A549 (cell line): ENCODE data around the gene PATJ. TPM values are rescaled to one million over a fixed set of nuclear protein-coding genes. Genes with fewer than 3 reads are reported as not detected.

ENCODE experiments used
- ATAC-seq, 2 experiments: fragments of 200-7000 bp in 1 of 2; fragments of >200 bp in 1 of 2; cut with Nextera tagmentation in 1 of 2; cut with Tn5 transposase in 1 of 2; 3 replicates each; pipeline versions ENCODE4 v1.8.0 to v1.9.1; 2018 to 2020; ENCODE audit warnings: mild to moderate bottlenecking in 1 of 2, moderate library complexity in 1 of 2
- CTCF ChIA-PET: fragments of 300-600 bp; sonication (Branson Sonifier 250); formaldehyde crosslinking; extraction: SDS; loops from one replicate; lab custom pipeline; 2021; ENCODE audit warnings: antibody characterized with exemption, inconsistent platforms; lab: Yijun Ruan, JAX
- POLR2A ChIA-PET: fragments of 350-600 bp; formaldehyde crosslinking; extraction: SDS; loops from one replicate; lab custom pipeline; 2021; ENCODE audit warnings: antibody characterized with exemption, inconsistent platforms; lab: Yijun Ruan, JAX
- DNase-seq, 2 experiments: peaks; one replicate each; pipeline versions ENCODE4 v3.0.0 to v3.0.0-alpha.2; 2011 to 2016; ENCODE audit warnings: low read depth in 1 of 2, low spot score in 1 of 2
- FAIRE-seq: peaks from 2 replicates; lab custom pipeline; 2011; peaks lifted over from hg19 to GRCh38; lab: Jason Lieb, UNC
- H3K27ac ChIP-seq, 2 experiments: fragments of >200 bp; sonication (Bioruptor Twin); formaldehyde crosslinking; 3 replicates each; pipeline ENCODE4 v1.5.1; 2016 to 2017
- H3K4me1 ChIP-seq: fragments of >200 bp; sonication (Bioruptor Twin); formaldehyde crosslinking; 3 replicates; pipeline ENCODE4 v1.6.1; 2016
- H3K4me2 ChIP-seq: fragments of >200 bp; sonication (Bioruptor Twin); formaldehyde crosslinking; 3 replicates; pipeline ENCODE4 v1.6.1; 2016
- H3K4me3 ChIP-seq: fragments of >200 bp; sonication (Bioruptor Twin); formaldehyde crosslinking; 3 replicates; pipeline ENCODE4 v1.5.1; 2016
- H3K9me3 ChIP-seq: fragments of >200 bp; sonication (Bioruptor Twin); formaldehyde crosslinking; 3 replicates; pipeline ENCODE4 v1.6.1; 2016
- ATOH8 ChIP-seq: fragments of 250-450 bp; sonication (Bioruptor Pico); IDR thresholded peaks from 2 replicates; pipeline ENCODE4 v1.5.0; 2020; ENCODE audit warnings: low read depth, mild to moderate bottlenecking, moderate library complexity
- BHLHE40 ChIP-seq: IDR thresholded peaks from 2 replicates; pipeline ENCODE4 v1.6.1; 2012; ENCODE audit warnings: low read depth, low read length, inconsistent platforms
- CEBPB ChIP-seq, 2 experiments: fragments of >200 bp in 1 of 2; sonication (Bioruptor Twin) in 1 of 2; formaldehyde crosslinking in 1 of 2; IDR thresholded peaks; 2 replicates each; pipeline ENCODE4 v1.6.1; 2012 to 2016
- CHD4 ChIP-seq: fragments of 200-600 bp; sonication (generic); IDR thresholded peaks from 2 replicates; pipeline ENCODE4 v1.6.1; 2016; ENCODE audit warnings: antibody characterized with exemption, mild to moderate bottlenecking, borderline replicate concordance
- ELK1 ChIP-seq: fragments of 150-350 bp; IDR thresholded peaks from 2 replicates; pipeline ENCODE4 v1.6.1; 2014; ENCODE audit warnings: low read depth, mild to moderate bottlenecking, low read length
- ESRRA ChIP-seq: fragments of 150-350 bp; IDR thresholded peaks from 2 replicates; pipeline ENCODE4 v1.6.1; 2014; ENCODE audit warnings: mild to moderate bottlenecking, low read length, borderline replicate concordance
- FOSL2 ChIP-seq, 2 experiments: fragments of 450-650 bp in 1 of 2; fragments of >200 bp in 1 of 2; sonication (Bioruptor Twin) in 1 of 2; formaldehyde crosslinking; IDR thresholded peaks; 2 replicates each; pipeline versions ENCODE4 v1.5.0 to v1.6.1; 2016 to 2020; ENCODE audit warnings: mild to moderate bottlenecking in 1 of 2, moderate library complexity in 1 of 2
- HDAC2 ChIP-seq: fragments of 200-600 bp; sonication (generic); IDR thresholded peaks from 2 replicates; pipeline ENCODE4 v1.6.1; 2016
- HEYL ChIP-seq: fragments of 250-450 bp; sonication (Bioruptor Pico); IDR thresholded peaks from 2 replicates; pipeline ENCODE4 v1.8.0; 2021; ENCODE audit warnings: mild to moderate bottlenecking, moderate library complexity
- HOXA7 ChIP-seq: fragments of 250-450 bp; sonication (Bioruptor Pico); IDR thresholded peaks from 2 replicates; pipeline ENCODE4 v1.5.0; 2020; ENCODE audit warnings: mild to moderate bottlenecking, moderate library complexity
- HOXB13 ChIP-seq: fragments of 250-450 bp; sonication (Bioruptor Pico); IDR thresholded peaks from 2 replicates; pipeline ENCODE4 v1.5.0; 2020; ENCODE audit warnings: low read depth, mild to moderate bottlenecking, moderate library complexity
- JUN ChIP-seq, 2 experiments: fragments of >200 bp; sonication (Bioruptor Twin); formaldehyde crosslinking; IDR thresholded peaks; 2 replicates in 1 of 2; 3 replicates in 1 of 2; pipeline ENCODE4 v1.6.1; 2016 to 2017
- JUNB ChIP-seq: fragments of >200 bp; sonication (Bioruptor Twin); formaldehyde crosslinking; IDR thresholded peaks from 2 replicates; pipeline ENCODE4 v1.6.1; 2016
- NFE2L2 ChIP-seq: fragments of 150-350 bp; conservative IDR thresholded peaks from 2 replicates; pipeline ENCODE4 v1.6.1; 2014; ENCODE audit warnings: low read length
- PHF8 ChIP-seq: fragments of 200-600 bp; sonication (generic); IDR thresholded peaks from 2 replicates; pipeline ENCODE4 v1.6.1; 2016; ENCODE audit warnings: low read depth, mild to moderate bottlenecking, antibody characterized with exemption, moderate library complexity, borderline replicate concordance
- POLR2AphosphoS2 ChIP-seq: conservative IDR thresholded peaks from 2 replicates; pipeline ENCODE4 v1.6.1; 2012; ENCODE audit warnings: low read length, improper control_type of control experiment, inconsistent platforms
- RAD21 ChIP-seq, 2 experiments: fragments of >200 bp in 1 of 2; sonication (Bioruptor Twin) in 1 of 2; formaldehyde crosslinking in 1 of 2; IDR thresholded peaks in 1 of 2; conservative IDR thresholded peaks in 1 of 2; 2 replicates in 1 of 2; 3 replicates in 1 of 2; pipeline ENCODE4 v1.6.1; 2012 to 2018; ENCODE audit warnings: inconsistent platforms in 1 of 2
- RNF2 ChIP-seq: fragments of 200-600 bp; sonication (generic); IDR thresholded peaks from 2 replicates; pipeline ENCODE4 v1.6.1; 2016; ENCODE audit warnings: low read depth, mild to moderate bottlenecking, antibody characterized with exemption, moderate library complexity, borderline replicate concordance
- WGBS: methylation state at CpG from one replicate; pipeline ENCODE4 v1.1.6; 2017; ENCODE audit errors: missing lambda C conversion rate; 5-methylcytosine and 5-hydroxymethylcytosine counted together
- polyA plus RNA-seq, 4 experiments: library from polyadenylated mRNA; depleted of rRNA in 3 of 4; stranded (reverse); fragments of >200 nt; fragmentation: RNase III in 1 of 4; extraction: RNeasy Plus Mini Kit Qiagen cat#74134 plus additional on column Dnase treatment in 1 of 4; gene quantifications; 2 replicates in 3 of 4; 3 replicates in 1 of 4; pipeline ENCODE4 v1.2.3, GENCODE V29; 2011 to 2017
- TF ChIP-seq, protein P1 (sequence below): fragments of 200-600 bp; sonication (generic); IDR thresholded peaks from 2 replicates; pipeline ENCODE4 v1.6.1; 2016; ENCODE audit warnings: antibody characterized with exemption, mild to moderate bottlenecking, moderate library complexity

The PATJ gene
- polyA plus RNA-seq, 2 of the 4 experiments (the other 2 are of a cell fraction), result 6.0 to 14.7 TPM

DNA sequence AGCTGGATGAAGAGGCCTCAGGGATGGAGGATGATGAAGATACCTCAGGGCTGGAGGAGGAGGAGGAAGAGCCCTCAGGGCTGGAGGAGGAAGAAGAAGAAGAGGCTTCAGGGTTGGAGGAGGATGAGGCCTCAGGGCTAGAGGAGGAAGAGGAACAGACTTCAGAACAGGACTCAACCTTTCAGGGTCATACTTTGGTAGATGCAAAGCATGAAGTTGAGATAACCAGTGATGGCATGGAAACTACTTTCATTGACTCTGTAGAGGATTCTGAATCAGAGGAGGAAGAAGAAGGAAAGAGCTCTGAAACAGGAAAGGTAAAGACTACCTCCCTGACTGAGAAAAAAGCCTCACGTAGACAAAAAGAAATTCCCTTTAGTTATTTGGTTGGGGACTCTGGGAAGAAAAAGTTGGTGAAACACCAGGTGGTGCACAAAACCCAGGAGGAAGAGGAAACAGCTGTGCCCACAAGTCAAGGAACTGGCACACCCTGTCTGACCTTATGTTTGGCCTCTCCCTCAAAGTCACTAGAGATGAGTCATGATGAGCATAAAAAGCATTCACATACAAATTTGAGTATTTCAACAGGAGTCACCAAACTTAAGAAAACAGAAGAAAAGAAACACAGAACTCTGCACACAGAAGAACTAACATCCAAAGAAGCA lies 467.8 kb downstream of the PATJ start:
- CTCF ChIA-PET, result interaction anchor here (0.8 to 1.3 kb wide), 4 partner anchors 94 to 197 kb away, joined by 3 to 5 read pairs (median 3); no protein-coding TSS in a partner anchor
- 73% methylated on average over 1 of the region's 1 CpG for WGBS
- H3K9me3 ChIP-seq, result peaks cover 15% of the 10 kb centered on the region; the same call in 2 of the 3 replicates
- ATAC-seq (no peak), DNase-seq (peak in 1 of 2 experiments; percentile 25), FAIRE-seq (no peak)
- TF ChIP-seq RNF2 (no peak), FOSL2 (IDR thresholded peaks at IDR 0.05) (no peak), FOSL2 (CRISPR knock-in tag; IDR thresholded peaks at IDR 0.05) (peak; percentile 36; the same call in 1 of the 2 replicates)
- no peak overlapping the region for H3K27ac ChIP-seq
- no peak overlapping the region for H3K4me2 ChIP-seq
- no peaks in the 10 kb centered on the region for H3K4me1 ChIP-seq
- POLR2A ChIA-PET, result no interaction called here
- no peak overlapping the region for H3K4me3 ChIP-seq

DNA sequence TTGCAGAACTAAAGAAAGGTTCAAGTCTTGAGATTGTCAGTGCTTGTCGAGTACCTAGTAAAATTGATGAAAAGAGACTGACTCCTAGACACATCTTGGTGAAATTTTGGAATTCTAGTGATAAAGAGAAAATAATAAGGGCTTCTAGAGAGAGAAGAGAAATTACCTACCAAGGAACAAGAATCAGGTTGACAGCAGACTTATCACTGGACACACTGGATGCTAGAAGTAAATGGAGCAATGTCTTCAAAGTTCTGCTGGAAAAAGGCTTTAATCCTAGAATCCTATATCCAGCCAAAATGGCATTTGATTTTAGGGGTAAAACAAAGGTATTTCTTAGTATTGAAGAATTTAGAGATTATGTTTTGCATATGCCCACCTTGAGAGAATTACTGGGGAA lies 468.7 kb downstream of the PATJ start:
- Histone ChIP-seq H3K9me3 (peaks cover 15% of the 10 kb centered on the region; the same call in 2 of the 3 replicates), H3K4me3 (no peak overlapping the region), H3K4me1 (no peaks in the 10 kb centered on the region), H3K4me2 (no peak overlapping the region), H3K27ac (no peak overlapping the region)
- POLR2A ChIA-PET, result no interaction called here
- DNase-seq (peak in 1 of 2 experiments; percentile 35), FAIRE-seq (no peak), ATAC-seq (no peak)
- TF ChIP-seq JUN (IDR thresholded peaks at IDR 0.05) (no peak), POLR2AphosphoS2 (no peak), HOXB13 (CRISPR knock-in tag) (no peak), ATOH8 (CRISPR knock-in tag) (no peak), RAD21 (conservative IDR thresholded peaks at IDR 0.05 in 1 of 2, IDR thresholded peaks at IDR 0.05 in 1 of 2) (no peak), RNF2 (no peak), HDAC2 (no peak), JUNB (no peak), CHD4 (no peak), CEBPB (IDR thresholded peaks at IDR 0.05) (no peak), PHF8 (no peak), ESRRA (no peak), HEYL (no peak), BHLHE40 (no peak), HOXA7 (CRISPR knock-in tag) (no peak), NFE2L2 (no peak), ELK1 (no peak)
- TF ChIP-seq, protein P1, sequence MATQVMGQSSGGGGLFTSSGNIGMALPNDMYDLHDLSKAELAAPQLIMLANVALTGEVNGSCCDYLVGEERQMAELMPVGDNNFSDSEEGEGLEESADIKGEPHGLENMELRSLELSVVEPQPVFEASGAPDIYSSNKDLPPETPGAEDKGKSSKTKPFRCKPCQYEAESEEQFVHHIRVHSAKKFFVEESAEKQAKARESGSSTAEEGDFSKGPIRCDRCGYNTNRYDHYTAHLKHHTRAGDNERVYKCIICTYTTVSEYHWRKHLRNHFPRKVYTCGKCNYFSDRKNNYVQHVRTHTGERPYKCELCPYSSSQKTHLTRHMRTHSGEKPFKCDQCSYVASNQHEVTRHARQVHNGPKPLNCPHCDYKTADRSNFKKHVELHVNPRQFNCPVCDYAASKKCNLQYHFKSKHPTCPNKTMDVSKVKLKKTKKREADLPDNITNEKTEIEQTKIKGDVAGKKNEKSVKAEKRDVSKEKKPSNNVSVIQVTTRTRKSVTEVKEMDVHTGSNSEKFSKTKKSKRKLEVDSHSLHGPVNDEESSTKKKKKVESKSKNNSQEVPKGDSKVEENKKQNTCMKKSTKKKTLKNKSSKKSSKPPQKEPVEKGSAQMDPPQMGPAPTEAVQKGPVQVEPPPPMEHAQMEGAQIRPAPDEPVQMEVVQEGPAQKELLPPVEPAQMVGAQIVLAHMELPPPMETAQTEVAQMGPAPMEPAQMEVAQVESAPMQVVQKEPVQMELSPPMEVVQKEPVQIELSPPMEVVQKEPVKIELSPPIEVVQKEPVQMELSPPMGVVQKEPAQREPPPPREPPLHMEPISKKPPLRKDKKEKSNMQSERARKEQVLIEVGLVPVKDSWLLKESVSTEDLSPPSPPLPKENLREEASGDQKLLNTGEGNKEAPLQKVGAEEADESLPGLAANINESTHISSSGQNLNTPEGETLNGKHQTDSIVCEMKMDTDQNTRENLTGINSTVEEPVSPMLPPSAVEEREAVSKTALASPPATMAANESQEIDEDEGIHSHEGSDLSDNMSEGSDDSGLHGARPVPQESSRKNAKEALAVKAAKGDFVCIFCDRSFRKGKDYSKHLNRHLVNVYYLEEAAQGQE, result no peak
- CTCF ChIA-PET, result no interaction called here
- 35% methylated on average over 1 of the region's 1 CpG for WGBS
